ENCODE measurements around the gene BMP10. TPM values are rescaled to one million over a fixed set of nuclear protein-coding genes. Genes with fewer than 3 reads are reported as not detected.

BMP10 gene
- polyA plus RNA-seq, 1 donor (not counting 4 experiments of a cell fraction or from before 2014, with no cell fraction given) = 0.05 TPM

DNA sequence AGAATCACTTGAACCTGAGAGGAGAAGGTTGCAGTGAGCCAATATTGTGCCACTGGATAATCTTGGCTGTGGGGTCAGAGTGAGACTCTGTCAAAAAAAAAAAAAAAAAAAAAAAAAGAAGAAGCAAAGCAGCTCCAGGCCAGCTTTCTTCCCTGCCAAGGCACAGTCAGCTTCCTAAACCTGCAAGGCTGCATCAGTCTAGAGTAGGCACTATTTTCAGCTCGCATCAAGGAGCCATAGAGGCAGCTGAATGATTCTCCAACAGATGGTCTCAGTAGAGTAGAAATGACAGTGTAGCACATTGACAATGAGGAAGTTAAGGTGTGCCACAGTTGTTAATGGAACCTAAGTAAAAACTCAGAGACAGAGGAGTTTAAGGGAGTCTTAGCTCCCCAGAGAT is 35.6 kb downstream of the BMP10 start:
- Histone ChIP-seq H2AFZ (ENCODE audit: control insufficient read depth, low read length) (no peak overlapping the region), H3K9me1 (ENCODE audit: control insufficient read depth, extremely low read depth, insufficient read depth, low read length) (no peaks in the 10 kb centered on the region), H3K4me2 (ENCODE audit: control insufficient read depth, extremely low read depth, insufficient read depth, low read depth, low read length) (no peak overlapping the region), H3K79me2 (ENCODE audit: control insufficient read depth, insufficient read depth, low read length) (no peaks in the 10 kb centered on the region), H3K36me3 (ENCODE audit: control insufficient read depth in 2 of 2, extremely low read depth in 1 of 2, insufficient read depth in 2 of 2, low read length in 2 of 2) (no peaks in the 10 kb centered on the region), H3K27me3 (ENCODE audit: control insufficient read depth, extremely low read depth, insufficient read depth, low read length) (no peaks in the 10 kb centered on the region), H3K9me3 (ENCODE audit: control insufficient read depth, low read depth, low read length) (no peaks in the 10 kb centered on the region), H3K27ac (ENCODE audit: control insufficient read depth, insufficient read depth, low read length) (no peak overlapping the region), H3K9ac (ENCODE audit: control insufficient read depth, extremely low read depth, insufficient read depth, low read length) (no peak overlapping the region), H3K4me3 (ENCODE audit: control insufficient read depth in 2 of 3, extremely low read depth in 1 of 3, insufficient read depth in 2 of 3, low read depth in 1 of 3, low read length in 3 of 3) (no peak overlapping the region), H4K20me1 (ENCODE audit: control insufficient read depth, extremely low read depth, insufficient read depth, low read length) (no peaks in the 10 kb centered on the region), H3K4me1 (ENCODE audit: control insufficient read depth, extremely low read depth, insufficient read depth, low read length) (peaks cover 9% of the 10 kb centered on the region)
- no peak for DNase-seq (ENCODE audit: low read depth, low spot score)
- dilution Hi-C loops (cut with MboI; ENCODE audit: extremely low pct_ligation_motif_present, low sequenced_read_pairs) = no loop called here
- no peak for TF ChIP-seq EZH2 (IDR thresholded peaks at IDR 0.05; ENCODE audit: low read length)
- TF ChIP-seq, protein P1, sequence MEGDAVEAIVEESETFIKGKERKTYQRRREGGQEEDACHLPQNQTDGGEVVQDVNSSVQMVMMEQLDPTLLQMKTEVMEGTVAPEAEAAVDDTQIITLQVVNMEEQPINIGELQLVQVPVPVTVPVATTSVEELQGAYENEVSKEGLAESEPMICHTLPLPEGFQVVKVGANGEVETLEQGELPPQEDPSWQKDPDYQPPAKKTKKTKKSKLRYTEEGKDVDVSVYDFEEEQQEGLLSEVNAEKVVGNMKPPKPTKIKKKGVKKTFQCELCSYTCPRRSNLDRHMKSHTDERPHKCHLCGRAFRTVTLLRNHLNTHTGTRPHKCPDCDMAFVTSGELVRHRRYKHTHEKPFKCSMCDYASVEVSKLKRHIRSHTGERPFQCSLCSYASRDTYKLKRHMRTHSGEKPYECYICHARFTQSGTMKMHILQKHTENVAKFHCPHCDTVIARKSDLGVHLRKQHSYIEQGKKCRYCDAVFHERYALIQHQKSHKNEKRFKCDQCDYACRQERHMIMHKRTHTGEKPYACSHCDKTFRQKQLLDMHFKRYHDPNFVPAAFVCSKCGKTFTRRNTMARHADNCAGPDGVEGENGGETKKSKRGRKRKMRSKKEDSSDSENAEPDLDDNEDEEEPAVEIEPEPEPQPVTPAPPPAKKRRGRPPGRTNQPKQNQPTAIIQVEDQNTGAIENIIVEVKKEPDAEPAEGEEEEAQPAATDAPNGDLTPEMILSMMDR (optimal IDR thresholded peaks at IDR 0.05 in 1 of 3, IDR thresholded peaks at IDR 0.05 in 1 of 3, conservative IDR thresholded peaks at IDR 0.05 in 1 of 3; ENCODE audit: extremely low read depth in 1 of 3, insufficient read depth in 2 of 3, low read length in 3 of 3) = no peak
- no peak for FAIRE-seq

DNA sequence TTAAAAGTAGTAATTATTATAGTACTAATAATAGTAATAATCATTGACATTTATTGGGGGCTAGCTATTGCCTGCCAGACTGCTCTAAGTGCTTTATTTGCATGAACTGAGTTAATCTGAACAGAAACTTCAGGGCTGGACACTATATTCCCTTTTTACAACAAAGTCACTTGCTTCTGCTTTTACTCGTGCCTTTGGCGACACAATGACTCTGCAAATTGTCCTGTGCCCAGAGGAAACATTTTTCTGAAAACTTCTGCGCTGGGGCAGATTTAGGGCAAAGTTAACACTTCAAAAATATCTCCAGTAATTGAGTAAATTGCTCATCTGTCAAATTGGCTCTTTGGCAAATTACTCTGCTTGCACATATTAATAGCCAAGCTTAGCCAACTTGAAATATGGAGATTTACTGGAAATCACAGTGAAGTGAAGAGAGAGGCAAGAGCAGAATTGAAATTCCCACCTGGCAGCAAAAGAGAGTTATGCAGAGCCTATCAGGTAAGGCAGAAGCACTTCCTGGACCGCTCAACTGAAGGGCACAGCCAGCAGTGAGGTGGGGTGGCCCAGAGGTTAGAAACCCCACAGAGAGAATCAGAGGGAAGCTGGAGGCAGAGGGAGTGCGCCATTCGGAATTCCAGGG is 36.3 kb downstream of the BMP10 start:
- DNase-seq (ENCODE audit: low read depth, low spot score) (no peak), FAIRE-seq (no peak)
- no peaks in the 10 kb centered on the region for H3K79me2 ChIP-seq (ENCODE audit: control insufficient read depth, insufficient read depth, low read length)
- no peak overlapping the region for H3K4me3 ChIP-seq (ENCODE audit: control insufficient read depth in 2 of 3, extremely low read depth in 1 of 3, insufficient read depth in 2 of 3, low read depth in 1 of 3, low read length in 3 of 3)
- no peaks in the 10 kb centered on the region for H3K9me3 ChIP-seq (ENCODE audit: control insufficient read depth, low read depth, low read length)
- TF ChIP-seq EZH2 (IDR thresholded peaks at IDR 0.05; ENCODE audit: low read length) = no peak
- TF ChIP-seq, protein P1 (optimal IDR thresholded peaks at IDR 0.05 in 1 of 3, IDR thresholded peaks at IDR 0.05 in 1 of 3, conservative IDR thresholded peaks at IDR 0.05 in 1 of 3; ENCODE audit: extremely low read depth in 1 of 3, insufficient read depth in 2 of 3, low read length in 3 of 3) = no peak
- H3K36me3 ChIP-seq (ENCODE audit: control insufficient read depth in 2 of 2, extremely low read depth in 1 of 2, insufficient read depth in 2 of 2, low read length in 2 of 2) = no peaks in the 10 kb centered on the region
- H3K9me1 ChIP-seq (ENCODE audit: control insufficient read depth, extremely low read depth, insufficient read depth, low read length) = no peaks in the 10 kb centered on the region
- H3K4me2 ChIP-seq (ENCODE audit: control insufficient read depth, extremely low read depth, insufficient read depth, low read depth, low read length) = no peak overlapping the region
- H4K20me1 ChIP-seq (ENCODE audit: control insufficient read depth, extremely low read depth, insufficient read depth, low read length) = no peaks in the 10 kb centered on the region
- H3K9ac ChIP-seq (ENCODE audit: control insufficient read depth, extremely low read depth, insufficient read depth, low read length) = no peak overlapping the region
- no peak overlapping the region for H3K27ac ChIP-seq (ENCODE audit: control insufficient read depth, insufficient read depth, low read length)
- H2AFZ ChIP-seq (ENCODE audit: control insufficient read depth, low read length) = no peak overlapping the region
- dilution Hi-C loops (cut with MboI; ENCODE audit: extremely low pct_ligation_motif_present, low sequenced_read_pairs) = no loop called here
- H3K27me3 ChIP-seq (ENCODE audit: control insufficient read depth, extremely low read depth, insufficient read depth, low read length) = no peaks in the 10 kb centered on the region
- H3K4me1 ChIP-seq (ENCODE audit: control insufficient read depth, extremely low read depth, insufficient read depth, low read length) = peaks cover 9% of the 10 kb centered on the region
